ENCODE measurements around the gene HACD2.
A peak's percentile ranks its signal among the peaks of the same experiment; 100 is the strongest.

HACD2 gene

DNA sequence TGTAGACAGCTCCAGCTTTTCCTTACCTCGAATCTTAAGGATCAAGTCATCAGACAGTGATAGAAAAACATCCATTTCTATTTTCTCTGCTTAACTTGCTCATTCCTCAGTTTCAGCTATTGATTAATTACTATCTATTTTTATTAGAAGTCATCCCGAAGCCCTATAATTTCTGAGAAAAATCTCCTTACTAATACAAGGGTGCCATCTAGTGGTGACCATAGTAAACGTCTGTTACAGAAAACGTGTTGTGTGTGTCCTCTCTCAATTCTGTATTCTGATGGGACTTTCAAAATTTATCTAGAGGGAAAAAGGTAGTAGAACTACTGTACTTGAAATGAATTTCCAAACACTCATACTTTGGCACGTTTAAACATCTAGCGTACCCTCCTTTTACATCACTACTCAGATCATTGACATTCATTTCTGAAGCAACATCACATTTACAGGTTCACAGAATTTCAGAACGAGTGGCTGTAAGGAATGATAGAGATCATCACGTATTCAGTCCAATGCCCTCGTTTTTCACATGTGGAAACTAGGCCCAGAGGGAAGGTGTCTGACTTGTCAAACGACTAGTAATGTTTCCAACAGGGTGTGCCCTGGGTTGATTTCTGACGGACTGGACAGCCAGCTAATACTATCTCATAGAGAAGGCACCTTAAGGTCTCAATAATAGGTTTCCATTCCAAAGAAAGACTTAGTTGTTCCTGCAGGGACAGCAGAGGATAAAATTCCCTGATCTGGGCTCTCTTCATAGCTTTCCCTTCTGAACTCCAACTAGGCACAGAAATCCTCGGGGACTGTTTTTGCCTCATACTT is 25.6 kb downstream of the HACD2 start:
- no peak overlapping the region for H3K4me3 ChIP-seq (ENCODE audit: control insufficient read depth, low read depth, low read length)
- DNase-seq (ENCODE audit: low read depth), result peak; percentile 62
- TF ChIP-seq, protein P1, sequence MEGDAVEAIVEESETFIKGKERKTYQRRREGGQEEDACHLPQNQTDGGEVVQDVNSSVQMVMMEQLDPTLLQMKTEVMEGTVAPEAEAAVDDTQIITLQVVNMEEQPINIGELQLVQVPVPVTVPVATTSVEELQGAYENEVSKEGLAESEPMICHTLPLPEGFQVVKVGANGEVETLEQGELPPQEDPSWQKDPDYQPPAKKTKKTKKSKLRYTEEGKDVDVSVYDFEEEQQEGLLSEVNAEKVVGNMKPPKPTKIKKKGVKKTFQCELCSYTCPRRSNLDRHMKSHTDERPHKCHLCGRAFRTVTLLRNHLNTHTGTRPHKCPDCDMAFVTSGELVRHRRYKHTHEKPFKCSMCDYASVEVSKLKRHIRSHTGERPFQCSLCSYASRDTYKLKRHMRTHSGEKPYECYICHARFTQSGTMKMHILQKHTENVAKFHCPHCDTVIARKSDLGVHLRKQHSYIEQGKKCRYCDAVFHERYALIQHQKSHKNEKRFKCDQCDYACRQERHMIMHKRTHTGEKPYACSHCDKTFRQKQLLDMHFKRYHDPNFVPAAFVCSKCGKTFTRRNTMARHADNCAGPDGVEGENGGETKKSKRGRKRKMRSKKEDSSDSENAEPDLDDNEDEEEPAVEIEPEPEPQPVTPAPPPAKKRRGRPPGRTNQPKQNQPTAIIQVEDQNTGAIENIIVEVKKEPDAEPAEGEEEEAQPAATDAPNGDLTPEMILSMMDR (conservative IDR thresholded peaks at IDR 0.05; ENCODE audit: control insufficient read depth, insufficient read depth, low read depth, low read length), result peak; percentile 72

DNA sequence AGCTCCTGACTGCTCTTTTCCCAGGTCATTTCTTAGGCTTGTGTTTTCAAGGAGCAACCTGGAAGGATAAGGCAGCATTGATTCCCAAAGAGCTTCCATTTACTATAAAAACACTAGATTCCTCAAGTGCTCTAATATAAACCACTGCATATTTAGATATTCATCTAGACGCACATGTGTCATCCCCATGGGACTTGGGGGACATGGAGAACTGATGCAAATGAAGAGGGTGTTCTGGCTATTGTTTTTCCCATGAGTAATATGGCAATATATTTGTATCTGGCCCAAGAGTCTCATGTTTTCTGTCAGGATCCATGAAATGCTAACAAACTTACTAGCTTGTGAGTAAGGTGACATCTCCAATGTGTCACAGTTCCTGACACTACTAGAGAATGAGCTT is 31.3 kb downstream of the HACD2 start:
- no peak for DNase-seq (ENCODE audit: low read depth)
- TF ChIP-seq, protein P1 (conservative IDR thresholded peaks at IDR 0.05; ENCODE audit: control insufficient read depth, insufficient read depth, low read depth, low read length), result no peak
- H3K4me3 ChIP-seq (ENCODE audit: control insufficient read depth, low read depth, low read length), result no peak overlapping the region

GRCh38 chr3:123552768-123553167 is 32.1 kb downstream of the HACD2 start:
- TF ChIP-seq, protein P1 (conservative IDR thresholded peaks at IDR 0.05; ENCODE audit: control insufficient read depth, insufficient read depth, low read depth, low read length), result no peak
- DNase-seq (ENCODE audit: low read depth), result no peak
- no peak overlapping the region for H3K4me3 ChIP-seq (ENCODE audit: control insufficient read depth, low read depth, low read length)

DNA sequence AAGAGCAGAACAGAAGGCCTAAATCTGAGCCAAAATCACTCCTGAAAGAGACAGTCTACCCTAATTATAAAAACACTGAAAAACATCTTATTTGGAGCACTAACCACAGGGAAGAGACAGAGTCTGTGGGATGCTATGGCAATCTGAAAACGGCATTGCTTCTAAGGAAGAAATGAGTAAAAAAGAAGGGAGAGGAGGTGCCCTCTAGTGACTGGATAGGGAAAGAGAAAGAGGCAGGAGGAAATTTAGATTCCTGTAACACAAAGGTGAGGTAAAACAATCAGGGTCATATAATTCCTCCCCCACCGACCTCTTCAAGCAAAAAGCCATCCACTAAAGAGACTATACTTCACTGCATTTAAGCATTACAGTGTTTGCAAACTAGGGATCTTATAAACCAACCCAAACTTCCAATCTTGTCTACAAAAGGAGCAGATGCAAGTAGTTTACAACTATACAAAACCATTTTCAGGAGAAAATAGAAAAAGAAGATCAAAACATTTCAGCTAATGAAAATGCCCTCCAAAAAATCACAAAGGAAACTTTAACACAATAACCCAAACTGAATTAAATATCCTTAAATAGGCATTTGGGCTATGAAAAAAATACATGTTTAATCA is 32.6 kb downstream of the HACD2 start:
- TF ChIP-seq, protein P1 (conservative IDR thresholded peaks at IDR 0.05; ENCODE audit: control insufficient read depth, insufficient read depth, low read depth, low read length), result peak; percentile 78
- H3K4me3 ChIP-seq (ENCODE audit: control insufficient read depth, low read depth, low read length), result no peak overlapping the region
- DNase-seq (ENCODE audit: low read depth), result peak; percentile 34

DNA sequence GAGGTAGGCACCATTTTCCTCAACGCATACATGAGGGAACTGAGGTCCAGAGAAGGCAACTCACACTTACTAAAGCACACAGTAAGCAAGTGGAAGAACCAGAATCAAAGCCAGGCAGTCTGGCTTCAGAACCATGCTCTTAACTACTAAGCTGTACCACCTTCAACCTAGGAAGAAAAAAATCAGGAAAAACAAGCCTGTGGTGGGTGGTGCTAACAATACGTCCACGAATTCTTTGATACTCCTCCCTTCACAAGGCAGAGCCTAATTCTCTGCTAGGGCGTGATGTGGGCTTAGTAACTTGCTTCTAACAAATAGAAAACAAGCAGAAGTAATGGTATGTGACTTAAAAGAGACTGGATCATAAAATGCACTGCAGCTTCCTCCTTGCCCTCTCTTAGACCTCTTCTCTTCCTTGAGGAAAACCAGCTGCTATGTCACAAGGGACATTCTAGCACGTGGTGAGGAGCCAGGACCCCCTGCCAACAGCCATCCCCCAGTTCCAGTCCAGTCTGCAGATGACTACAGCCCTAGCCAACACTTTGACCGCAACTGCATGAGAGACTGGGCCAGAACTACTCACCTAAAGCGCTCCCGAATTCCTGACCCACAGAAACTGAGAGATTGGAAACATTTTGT is 36.9 kb downstream of the HACD2 start:
- no peak overlapping the region for H3K4me3 ChIP-seq (ENCODE audit: control insufficient read depth, low read depth, low read length)
- peak; percentile 51 for DNase-seq (ENCODE audit: low read depth)
- TF ChIP-seq, protein P1 (conservative IDR thresholded peaks at IDR 0.05; ENCODE audit: control insufficient read depth, insufficient read depth, low read depth, low read length), result no peak

GRCh38 chr3:123546133-123546755 is 38.6 kb downstream of the HACD2 start:
- H3K4me3 ChIP-seq (ENCODE audit: control insufficient read depth, low read depth, low read length), result no peak overlapping the region
- peak; percentile 67 for DNase-seq (ENCODE audit: low read depth)
- TF ChIP-seq, protein P1 (conservative IDR thresholded peaks at IDR 0.05; ENCODE audit: control insufficient read depth, insufficient read depth, low read depth, low read length), result no peak

All from fibroblast of mammary gland (primary cell).